IMR-90 (cell line): Measurements from ENCODE around the gene TMEM259. TPM values are rescaled to one million over a fixed set of nuclear protein-coding genes. Genes with fewer than 3 reads are reported as not detected.

Experiments
- ATAC-seq: fragments of 200-7000 bp; cut with Tn5 transposase; 2 replicates; pipeline ENCODE4 v1.9.1; 2020; ENCODE audit warnings: low read depth, mild to moderate bottlenecking, moderate library complexity
- BruUV-seq: library from RNA; stranded (reverse); fragments of 400-500 nt; replicated peaks from 2 replicates; lab custom pipeline; 2021; lab: Mats Ljungman, UMichigan
- CTCF ChIA-PET: fragments of 300-600 bp; formaldehyde crosslinking; extraction: SDS; loops from one replicate; lab custom pipeline; 2021; ENCODE audit warnings: antibody characterized with exemption; lab: Yijun Ruan, JAX
- POLR2A ChIA-PET: fragments of 300-600 bp; sonication (Branson Sonifier 250); formaldehyde crosslinking; loops from one replicate; lab custom pipeline; 2022; ENCODE audit warnings: antibody characterized with exemption; ENCODE audit not compliant: unreplicated experiment; lab: Charles Lee
- DNase-seq: peaks from one replicate; pipeline ENCODE4 v3.0.0; 2013
- H2AFZ ChIP-seq: replicated peaks from 2 replicates; pipeline ENCODE3; 2013; ENCODE audit warnings: low read length, mild to moderate bottlenecking; ENCODE audit not compliant: poor library complexity
- H2AK5ac ChIP-seq: 2 replicates; pipeline ENCODE4 v1.6.1; 2013; ENCODE audit warnings: low read depth, low read length, inconsistent platforms
- H2AK9ac ChIP-seq: replicated peaks from 2 replicates; pipeline ENCODE3; 2013; ENCODE audit warnings: mild to moderate bottlenecking, low read depth, low read length, moderate library complexity; ENCODE audit not compliant: poor library complexity
- H2BK120ac ChIP-seq: 2 replicates; pipeline ENCODE4 v1.6.1; 2013; ENCODE audit warnings: low read depth, low read length, inconsistent platforms
- H2BK15ac ChIP-seq: 3 replicates; pipeline ENCODE4 v1.6.1; 2013; ENCODE audit warnings: low read depth, low read length, inconsistent platforms
- H2BK20ac ChIP-seq: 2 replicates; pipeline ENCODE4 v1.6.1; 2013; ENCODE audit warnings: low read depth, mild to moderate bottlenecking, inconsistent platforms, low read length, moderate library complexity
- H2BK5ac ChIP-seq: 2 replicates; pipeline ENCODE4 v1.6.1; 2013; ENCODE audit warnings: mild to moderate bottlenecking, low read depth, low read length, inconsistent platforms; ENCODE audit not compliant: poor library complexity, severe bottlenecking
- H3K14ac ChIP-seq: replicated peaks from 2 replicates; pipeline ENCODE4 v1.6.1; 2013; ENCODE audit warnings: low read depth, low read length, inconsistent platforms
- H3K18ac ChIP-seq: 2 replicates; pipeline ENCODE4 v1.6.1; 2013; ENCODE audit warnings: low read depth, low read length, control low read depth
- H3K23ac ChIP-seq: 2 replicates; pipeline ENCODE4 v1.6.1; 2013; ENCODE audit warnings: low read depth, low read length, inconsistent platforms
- H3K27ac ChIP-seq: 2 replicates; pipeline ENCODE4 v1.5.1; 2013; ENCODE audit warnings: mild to moderate bottlenecking, control low read depth, low read length; ENCODE audit not compliant: insufficient read depth
- H3K27me3 ChIP-seq: 2 replicates; pipeline ENCODE4 v1.6.1; 2013; ENCODE audit warnings: low read length; ENCODE audit not compliant: control insufficient read depth, insufficient read depth
- H3K36me3 ChIP-seq: 2 replicates; pipeline ENCODE4 v1.6.1; 2013; ENCODE audit warnings: low read length, mixed read lengths; ENCODE audit not compliant: control insufficient read depth, insufficient read depth
- H3K4ac ChIP-seq: 2 replicates; pipeline ENCODE4 v1.6.1; 2013; ENCODE audit warnings: low read depth, low read length, inconsistent platforms
- H3K4me1 ChIP-seq: 2 replicates; pipeline ENCODE4 v1.6.1; 2013; ENCODE audit warnings: low read length, mixed read lengths; ENCODE audit not compliant: control insufficient read depth, insufficient read depth
- H3K4me2 ChIP-seq: 2 replicates; pipeline ENCODE4 v1.6.1; 2013; ENCODE audit warnings: low read depth, mild to moderate bottlenecking, control low read depth, low read length, moderate library complexity
- H3K4me3 ChIP-seq: 2 replicates; pipeline ENCODE4 v1.5.1; 2013; ENCODE audit warnings: low read depth, mild to moderate bottlenecking, control low read depth, low read length, moderate library complexity; ENCODE audit not compliant: insufficient read depth
- H3K56ac ChIP-seq: 2 replicates; pipeline ENCODE4 v1.6.1; 2013; ENCODE audit warnings: low read length, inconsistent platforms; ENCODE audit not compliant: insufficient read depth; ENCODE audit errors: extremely low read depth
- H3K79me1 ChIP-seq, 2 experiments: 2 replicates each; pipeline ENCODE4 v1.6.1; 2013; ENCODE audit warnings: low read length in 2 of 2, inconsistent platforms in 1 of 2, low read depth in 1 of 2
- H3K9ac ChIP-seq: 2 replicates; pipeline ENCODE4 v1.6.1; 2013; ENCODE audit warnings: low read depth, low read length, control low read depth
- H3K9me1 ChIP-seq: 2 replicates; pipeline ENCODE4 v1.6.1; 2013; ENCODE audit warnings: low read length, inconsistent platforms; ENCODE audit not compliant: insufficient read depth
- H3K9me3 ChIP-seq: 2 replicates; pipeline ENCODE4 v1.6.1; 2013; ENCODE audit warnings: low read length; ENCODE audit not compliant: control insufficient read depth, insufficient read depth
- H4K20me1 ChIP-seq: 2 replicates; pipeline ENCODE4 v1.6.1; 2013; ENCODE audit warnings: low read length, inconsistent platforms; ENCODE audit not compliant: insufficient read depth
- H4K5ac ChIP-seq: 2 replicates; pipeline ENCODE4 v1.6.1; 2013; ENCODE audit warnings: mild to moderate bottlenecking, low read depth, low read length, control low read depth
- H4K8ac ChIP-seq, 2 experiments: 2 replicates each; pipeline ENCODE4 v1.6.1; 2013; ENCODE audit warnings: low read depth in 2 of 2, low read length in 2 of 2, control low read depth in 1 of 2, inconsistent platforms in 1 of 2
- H4K91ac ChIP-seq: 2 replicates; pipeline ENCODE4 v1.6.1; 2013; ENCODE audit warnings: low read depth, low read length, inconsistent platforms; ENCODE audit not compliant: insufficient read depth
- CEBPB ChIP-seq: IDR thresholded peaks from 2 replicates; pipeline ENCODE4 v1.6.1; 2012; ENCODE audit warnings: low read depth, low read length, improper control_type of control experiment
- WGBS, 2 experiments: methylation state at CpG; one replicate each; pipeline versions ENCODE4 v1.1.5 to v1.1.7; 2013; ENCODE audit warnings: missing lambda C conversion rate in 2 of 2; ENCODE audit not compliant: insufficient read length in 1 of 2; ENCODE audit errors: extremely low coverage in 2 of 2; 5-methylcytosine and 5-hydroxymethylcytosine counted together
- dilution Hi-C: fragments of 300-500 bp; cut with HindIII; formaldehyde crosslinking; loops from one replicate; pipeline ENCODE4 v1.14.3; 2018; ENCODE audit warnings: low sequenced_read_pairs; ENCODE audit not compliant: unreplicated experiment
- in situ Hi-C: fragments of 300-500 bp; cut with MboI; formaldehyde crosslinking; loops from 3 replicates; pipeline ENCODE4 v1.14.3; 2019; ENCODE audit warnings: low sequenced_read_pairs, inconsistent platforms, mixed read lengths
- intact Hi-C: fragments of 100-400 bp; cut with micrococcal nuclease; formaldehyde crosslinking; loops from 2 replicates; pipeline ENCODE4 v1.10.0; 2022
- polyA plus RNA-seq, 3 experiments: library from polyadenylated mRNA; depleted of rRNA; stranded (reverse); fragments of >200 nt; gene quantifications; 2 replicates each; pipeline ENCODE4 v1.2.3, GENCODE V29; 2012; ENCODE audit warnings: low replicate concordance in 1 of 3
- total RNA-seq: library from RNA; depleted of rRNA; stranded (reverse); fragments of >200 nt; gene quantifications from 2 replicates; pipeline ENCODE4 v1.2.3, GENCODE V29; 2012

TMEM259 gene
- total and polyA plus RNA-seq, 2 of the 4 experiments (the other 2 are of a cell fraction): 22.6 to 153 TPM

DNA sequence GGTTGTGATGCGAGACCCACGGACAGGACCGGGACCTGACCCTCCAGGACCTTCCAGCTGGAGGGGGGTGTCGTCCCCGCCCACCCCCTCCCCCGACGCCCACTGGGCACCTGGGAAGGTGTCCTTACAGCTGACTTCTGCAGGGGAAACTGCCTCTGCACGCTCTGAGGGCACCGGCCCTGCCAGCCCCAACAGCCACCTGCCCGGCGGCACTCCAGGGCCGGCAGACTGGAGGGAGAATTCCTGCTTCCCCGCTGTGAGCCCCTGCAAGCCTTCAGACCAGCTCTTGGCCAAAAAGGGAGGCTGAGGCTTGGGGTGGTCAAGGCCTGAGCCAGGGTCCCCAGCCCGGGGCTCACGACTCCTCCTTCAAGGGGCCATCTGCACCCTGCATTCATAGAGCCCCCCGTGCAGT is 6.7 kb upstream of the TMEM259 start:
- ChIA-PET CTCF (no interaction called here), POLR2A (interaction anchor here (0.9 to 1.5 kb wide), 3 partner anchors 9 to 14 kb away, joined by 3 to 5 read pairs (median 5); partner anchors contain the start of gene ABCA7)
- no peak for DNase-seq
- H2BK15ac ChIP-seq: 0 out of 3 replicates have a peak overlapping the region, but pooled peaks have one; percentile 30
- no peaks in the 10 kb centered on the region for H3K27me3 ChIP-seq
- H3K56ac ChIP-seq: peak overlapping the region; percentile 97
- peak overlapping the region; percentile 75 for H4K5ac ChIP-seq
- H4K91ac ChIP-seq: peak overlapping the region; percentile 95
- dilution Hi-C loops (no loop called here), intact Hi-C loops (loop anchor here (5.0 kb wide), 1 partner anchor 75 kb away; the partner anchor contains the start of gene GPX4), in situ Hi-C loops (no loop called here)
- peak overlapping the region; percentile 95 for H3K23ac ChIP-seq
- no TSS peak for BruUV-seq
- H3K27ac ChIP-seq: peak overlapping the region; percentile 99
- peak overlapping the region; percentile 93 for H3K4me3 ChIP-seq
- no peak for TF ChIP-seq CEBPB
- peaks cover 4 to 28% of the 10 kb centered on the region in 2 experiments; a peak in 3 of 4 replicates for H3K79me1 ChIP-seq
- H3K4me2 ChIP-seq: peak overlapping the region; percentile 92
- no peaks in the 10 kb centered on the region for H3K9me3 ChIP-seq
- H4K20me1 ChIP-seq: peaks cover 58% of the 10 kb centered on the region
- H2AFZ ChIP-seq: peak overlapping the region; percentile 53
- H3K4ac ChIP-seq: peak overlapping the region; percentile 97
- peak overlapping the region; percentile 90 for H3K18ac ChIP-seq
- peak overlapping the region; percentile 98 for H3K9ac ChIP-seq
- H4K8ac ChIP-seq: peak overlapping the region; percentile 92 to 100; a peak in 2 of 4 replicates
- peak; percentile 0; the same call in 1 of the 2 replicates for ATAC-seq
- H2AK9ac ChIP-seq: peak overlapping the region; percentile 100
- H3K14ac ChIP-seq: peak overlapping the region; percentile 97
- peak overlapping the region; percentile 81 for H2BK5ac ChIP-seq
- H2BK120ac ChIP-seq: peak overlapping the region; percentile 74; the same call in 1 of the 2 replicates
- no peak overlapping the region for H2BK20ac ChIP-seq
- H3K4me1 ChIP-seq: peaks cover 16% of the 10 kb centered on the region
- WGBS, 2 experiments: 9% methylated on average over 3 of the region's 16 CpGs; no CpG with 5 or more reads in 1 of the 2 experiments
- peak overlapping the region; percentile 89 for H2AK5ac ChIP-seq
- H3K36me3 ChIP-seq: peaks cover 29% of the 10 kb centered on the region
- H3K9me1 ChIP-seq: peaks cover 8% of the 10 kb centered on the region; the same call in 1 of the 2 replicates
